WI38 (cell line): ENCODE measurements around the gene THRB.

Experiments used
- H3K4me3 ChIP-seq: 2 replicates; pipeline ENCODE4 v1.5.1; 2011; ENCODE audit warnings: low read depth, mild to moderate bottlenecking, control low read depth, low read length
- TF ChIP-seq, protein P1 (sequence below): IDR thresholded peaks from 2 replicates; pipeline ENCODE4 v1.5.1; 2012; ENCODE audit warnings: low read depth, mild to moderate bottlenecking, control low read depth, low read length

Gene THRB

DNA sequence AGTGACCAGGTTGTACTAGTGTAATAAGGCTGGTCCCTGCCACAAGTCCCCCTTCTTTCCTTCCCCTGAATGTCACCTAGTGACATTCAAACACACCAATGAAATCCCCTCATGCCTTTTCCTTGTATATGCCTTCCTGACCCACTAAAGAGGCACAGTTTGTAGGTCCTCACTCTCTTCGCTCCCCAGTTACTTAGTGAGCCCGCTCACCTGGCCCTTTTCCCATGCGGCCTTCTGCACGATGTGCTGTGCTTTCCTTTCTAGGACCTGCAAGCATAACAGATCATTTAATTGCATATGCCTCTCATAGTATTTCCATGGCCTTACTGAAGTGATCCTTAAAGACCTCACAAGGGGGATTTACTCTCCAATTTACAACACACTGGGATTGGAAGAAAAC is 146.3 kb downstream of the THRB start:
- no peak overlapping the region for H3K4me3 ChIP-seq
- TF ChIP-seq, protein P1, sequence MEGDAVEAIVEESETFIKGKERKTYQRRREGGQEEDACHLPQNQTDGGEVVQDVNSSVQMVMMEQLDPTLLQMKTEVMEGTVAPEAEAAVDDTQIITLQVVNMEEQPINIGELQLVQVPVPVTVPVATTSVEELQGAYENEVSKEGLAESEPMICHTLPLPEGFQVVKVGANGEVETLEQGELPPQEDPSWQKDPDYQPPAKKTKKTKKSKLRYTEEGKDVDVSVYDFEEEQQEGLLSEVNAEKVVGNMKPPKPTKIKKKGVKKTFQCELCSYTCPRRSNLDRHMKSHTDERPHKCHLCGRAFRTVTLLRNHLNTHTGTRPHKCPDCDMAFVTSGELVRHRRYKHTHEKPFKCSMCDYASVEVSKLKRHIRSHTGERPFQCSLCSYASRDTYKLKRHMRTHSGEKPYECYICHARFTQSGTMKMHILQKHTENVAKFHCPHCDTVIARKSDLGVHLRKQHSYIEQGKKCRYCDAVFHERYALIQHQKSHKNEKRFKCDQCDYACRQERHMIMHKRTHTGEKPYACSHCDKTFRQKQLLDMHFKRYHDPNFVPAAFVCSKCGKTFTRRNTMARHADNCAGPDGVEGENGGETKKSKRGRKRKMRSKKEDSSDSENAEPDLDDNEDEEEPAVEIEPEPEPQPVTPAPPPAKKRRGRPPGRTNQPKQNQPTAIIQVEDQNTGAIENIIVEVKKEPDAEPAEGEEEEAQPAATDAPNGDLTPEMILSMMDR, result no peak

DNA sequence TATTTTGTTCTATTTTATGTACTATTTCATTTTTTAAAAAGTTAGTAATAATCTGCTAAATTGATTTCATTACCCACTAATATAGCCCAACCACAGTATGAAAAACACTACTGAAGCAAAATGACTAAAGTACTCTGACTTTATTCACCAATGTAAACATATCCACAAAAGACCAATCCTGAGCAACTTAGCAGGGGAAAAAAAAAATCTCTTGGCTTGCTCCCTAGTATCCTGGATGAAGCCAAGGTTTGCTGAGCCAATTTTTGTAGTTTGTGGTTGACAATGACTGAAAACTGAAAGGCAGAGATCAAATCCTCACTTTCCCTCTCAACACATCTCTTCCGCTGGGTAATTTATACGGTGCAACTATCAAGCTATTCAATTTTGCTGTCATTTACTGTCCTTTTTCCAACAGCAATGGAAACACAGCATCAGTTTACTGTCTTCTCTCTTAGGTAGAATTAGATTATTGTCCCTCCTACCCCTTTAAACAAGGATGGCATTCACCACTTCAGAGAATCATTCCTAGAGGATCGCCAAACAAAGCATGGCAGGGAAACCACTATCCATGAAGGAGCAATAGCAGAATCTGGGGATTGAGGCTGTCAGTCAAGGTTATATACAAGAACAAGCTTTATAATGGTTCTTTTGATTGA is 149.7 kb downstream of the THRB start:
- no peak overlapping the region for H3K4me3 ChIP-seq
- TF ChIP-seq, protein P1, result no peak

DNA sequence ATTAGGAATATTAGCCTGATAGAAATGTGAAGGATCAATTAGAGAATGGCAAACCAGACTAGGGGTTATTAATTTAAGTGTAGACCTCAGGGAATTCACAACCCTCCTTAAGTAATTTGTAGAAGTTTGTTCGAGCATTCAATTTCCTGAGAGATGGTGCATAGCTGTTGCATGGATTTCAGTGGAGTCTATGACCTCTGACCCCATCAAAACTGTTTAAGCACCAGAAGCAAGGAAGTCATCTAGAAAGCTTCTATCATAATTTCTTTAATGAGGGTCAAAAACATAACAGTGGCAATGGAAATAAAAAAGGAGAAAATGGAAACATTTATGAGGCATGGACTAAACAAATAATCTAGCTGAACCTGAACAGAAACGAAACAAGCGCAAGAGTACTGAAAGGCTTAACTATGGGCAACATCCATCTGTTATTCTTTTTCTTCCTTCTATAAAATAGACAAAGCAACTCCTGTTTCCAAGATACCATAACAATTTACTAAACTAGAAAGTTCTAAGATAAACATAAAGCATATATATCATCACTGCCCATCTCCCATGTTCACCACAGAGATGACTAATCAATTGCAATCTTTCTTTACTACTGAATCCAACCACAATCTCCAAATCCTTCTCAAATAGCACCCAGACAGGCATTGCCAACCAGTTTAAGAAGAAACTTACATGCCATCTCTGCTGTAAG is 151.4 kb downstream of the THRB start:
- TF ChIP-seq, protein P1, result no peak
- no peak overlapping the region for H3K4me3 ChIP-seq

DNA sequence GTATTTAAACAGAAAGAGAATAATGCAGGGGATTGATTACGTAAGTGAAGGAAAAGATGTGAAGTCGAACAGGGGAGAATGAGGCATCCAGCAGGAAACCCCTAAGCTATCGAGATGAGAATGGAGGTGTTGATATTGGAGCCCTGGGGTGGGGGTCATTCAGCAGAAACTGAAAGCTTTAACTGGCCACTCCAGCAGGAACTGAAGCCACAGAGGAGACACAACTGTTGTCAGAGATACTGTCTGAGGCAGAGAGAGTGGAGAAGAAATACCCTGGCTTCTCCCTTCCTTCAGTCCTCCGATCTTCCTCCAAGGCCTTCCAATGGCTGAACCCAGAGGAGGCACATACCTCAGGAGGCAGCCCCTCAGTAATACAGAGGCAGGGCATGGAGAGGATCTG is 152.4 kb downstream of the THRB start:
- no peak overlapping the region for H3K4me3 ChIP-seq
- TF ChIP-seq, protein P1, result no peak

DNA sequence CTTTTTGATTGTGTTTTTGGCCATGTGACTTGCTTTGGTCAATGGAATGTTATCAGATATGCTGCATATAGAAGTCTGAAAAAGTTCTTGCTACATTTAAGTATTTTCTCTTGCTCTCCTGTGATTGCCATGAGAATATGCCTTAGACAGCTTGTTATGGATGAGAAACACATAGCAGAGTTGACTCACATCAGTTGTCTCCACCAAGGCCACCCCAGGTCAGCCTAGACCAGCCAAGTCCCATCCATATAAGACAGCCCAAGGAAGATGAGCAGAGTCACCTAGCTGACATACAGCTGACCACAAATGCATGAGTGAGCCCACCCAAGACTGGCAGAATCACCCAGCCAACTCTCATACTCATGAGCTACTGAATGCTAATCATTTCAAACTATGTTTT is 153.0 kb downstream of the THRB start:
- TF ChIP-seq, protein P1, result no peak
- no peak overlapping the region for H3K4me3 ChIP-seq

DNA sequence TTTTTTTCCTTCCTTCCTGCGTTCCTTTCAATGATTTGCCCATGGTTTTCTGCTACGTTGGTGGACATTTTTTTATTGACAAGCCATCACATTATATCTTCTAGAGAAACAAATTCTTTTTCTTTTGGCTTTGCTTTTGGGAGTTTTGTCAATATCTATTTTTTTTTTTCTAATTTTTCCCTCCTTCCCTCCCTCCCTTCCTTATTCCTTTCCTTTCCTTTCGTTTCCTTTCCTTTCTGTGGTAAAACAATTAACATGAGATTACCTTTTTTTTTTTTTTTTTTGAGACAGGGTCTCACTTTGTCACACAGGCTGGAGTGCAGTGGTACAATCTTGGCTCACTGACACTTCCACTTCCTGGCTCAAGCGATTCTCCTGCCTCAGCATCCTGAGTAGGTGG is 153.7 kb downstream of the THRB start:
- TF ChIP-seq, protein P1, result no peak
- no peak overlapping the region for H3K4me3 ChIP-seq

DNA sequence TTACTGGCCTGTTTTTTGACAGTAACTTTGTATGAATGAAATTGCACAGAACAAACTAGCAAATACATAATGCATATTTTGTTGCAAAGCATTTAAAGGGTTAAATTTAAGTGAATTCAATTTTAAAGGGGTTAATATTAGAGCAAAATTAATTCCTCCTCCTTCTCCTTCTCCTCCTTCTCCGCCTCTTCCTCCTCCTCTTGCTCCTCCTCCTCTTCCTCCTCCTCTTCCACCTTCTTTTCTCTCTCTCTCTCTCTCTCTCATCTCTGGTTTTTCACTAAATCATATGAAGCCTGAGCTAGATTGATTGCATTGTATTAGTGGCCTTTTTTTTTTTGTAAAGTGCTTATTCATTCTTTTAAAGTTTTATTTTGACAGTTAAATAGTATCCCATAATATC is 154.5 kb downstream of the THRB start:
- TF ChIP-seq, protein P1, result no peak
- no peak overlapping the region for H3K4me3 ChIP-seq
